HG03439 (cell line): ENCODE results near the gene ST8SIA3.
"Not testable (repeated sequence)": the region's sequence is repeated elsewhere in the genome, so short reads cannot be mapped to it uniquely, and the experiment has no call there.

ENCODE experiments used
- ATAC-seq: cut with Tn5 transposase; IDR thresholded peaks from one replicate; pipeline ENCODE4 v1.9.1; 2021; ENCODE audit warnings: mild to moderate bottlenecking, moderate library complexity; ENCODE audit not compliant: unreplicated experiment

Gene ST8SIA3

GRCh38 chr18:57364460-57364859 is 12.1 kb downstream of the ST8SIA3 start:
- ATAC-seq = no peak

DNA sequence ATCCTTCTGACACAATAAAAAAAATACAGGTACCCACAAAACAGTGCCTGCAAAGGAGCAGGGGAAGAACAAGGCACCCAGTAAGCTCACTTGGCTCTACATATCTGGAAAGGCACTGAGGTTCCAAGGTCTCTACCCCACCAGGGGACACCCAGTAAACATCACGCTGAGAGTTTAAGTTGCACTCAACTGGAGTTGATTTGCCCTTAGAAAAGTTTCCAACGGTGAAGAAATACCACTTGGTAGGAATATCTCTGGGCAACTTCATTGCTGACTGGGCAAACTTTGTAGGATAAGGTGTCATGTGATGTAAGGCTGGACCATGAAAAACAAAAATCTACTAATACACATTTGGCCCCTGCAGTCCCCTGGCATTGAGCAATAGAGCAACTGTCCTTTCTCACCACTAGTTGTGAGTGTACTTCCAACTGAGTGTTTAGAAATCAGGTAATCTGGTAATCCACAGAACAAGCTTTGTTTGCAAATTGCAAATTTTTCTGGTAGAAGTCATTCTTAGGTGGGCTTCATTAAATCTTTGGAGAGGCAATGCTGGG is 14.2 kb downstream of the ST8SIA3 start:
- ATAC-seq = no peak

DNA sequence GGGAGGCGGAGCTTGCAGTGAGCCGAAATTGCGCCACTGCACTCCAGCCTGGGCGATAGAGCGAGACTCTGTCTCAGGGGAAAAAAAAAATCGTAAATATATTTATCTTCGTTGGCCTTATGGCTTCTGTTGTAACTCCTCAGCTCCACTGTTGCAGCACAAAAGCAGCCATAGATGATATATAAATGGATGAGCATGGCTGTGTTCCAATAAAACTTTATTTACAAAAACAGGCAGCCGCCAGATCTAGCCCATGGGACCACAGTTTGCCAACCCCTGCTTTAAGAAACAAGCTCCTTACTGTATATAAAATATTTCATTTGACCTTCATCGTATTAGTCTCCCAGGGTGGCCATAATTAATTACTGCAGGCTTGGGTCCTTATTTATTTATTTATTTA is 20.1 kb downstream of the ST8SIA3 start:
- ATAC-seq = no peak

GRCh38 chr18:57373017-57373416 is 20.7 kb downstream of the ST8SIA3 start:
- no peak for ATAC-seq

GRCh38 chr18:57376503-57376902 is 24.1 kb downstream of the ST8SIA3 start:
- no peak for ATAC-seq

GRCh38 chr18:57389271-57389670 is 36.9 kb downstream of the ST8SIA3 start:
- ATAC-seq = no peak

GRCh38 chr18:57390044-57390443 is 37.7 kb downstream of the ST8SIA3 start:
- no peak for ATAC-seq

DNA sequence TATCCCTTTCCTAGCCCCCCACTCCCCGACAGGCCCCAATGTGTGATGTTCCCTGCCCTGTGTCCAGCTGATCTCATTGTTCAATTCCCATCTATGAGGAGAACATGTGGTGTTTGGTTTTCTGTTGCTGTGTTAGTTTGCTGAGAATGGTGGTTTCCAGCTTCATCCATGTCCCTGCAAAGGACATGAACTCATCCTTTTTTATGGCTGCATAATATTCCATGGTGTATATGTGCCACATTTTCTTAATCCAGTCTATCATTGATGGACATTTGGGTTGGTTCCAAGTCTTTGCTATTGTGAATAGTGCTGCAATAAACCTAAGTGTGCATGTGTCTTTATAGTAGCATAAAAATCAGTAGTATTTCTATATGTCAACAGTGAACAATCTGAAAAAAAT is 42.4 kb downstream of the ST8SIA3 start:
- not testable (repeated sequence) for ATAC-seq

DNA sequence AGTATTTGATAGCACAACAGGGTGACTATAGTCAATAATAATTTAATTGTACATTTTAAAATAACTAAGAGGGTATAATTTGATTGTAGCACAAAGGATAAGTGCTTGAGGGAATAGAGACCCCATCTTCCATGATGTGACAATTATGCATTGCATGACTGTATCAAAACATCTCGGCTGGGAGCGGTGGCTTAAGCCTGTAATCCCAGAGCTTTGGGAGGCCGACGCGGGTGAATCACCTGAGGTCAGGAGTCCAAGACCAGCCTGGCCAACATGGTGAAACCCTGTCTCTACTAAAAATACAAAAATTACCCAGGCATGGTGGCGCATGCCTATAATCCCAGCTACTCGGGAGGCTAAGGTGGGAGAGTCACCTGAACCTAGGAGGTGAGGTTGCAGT is 44.5 kb downstream of the ST8SIA3 start:
- ATAC-seq = not testable (repeated sequence)

DNA sequence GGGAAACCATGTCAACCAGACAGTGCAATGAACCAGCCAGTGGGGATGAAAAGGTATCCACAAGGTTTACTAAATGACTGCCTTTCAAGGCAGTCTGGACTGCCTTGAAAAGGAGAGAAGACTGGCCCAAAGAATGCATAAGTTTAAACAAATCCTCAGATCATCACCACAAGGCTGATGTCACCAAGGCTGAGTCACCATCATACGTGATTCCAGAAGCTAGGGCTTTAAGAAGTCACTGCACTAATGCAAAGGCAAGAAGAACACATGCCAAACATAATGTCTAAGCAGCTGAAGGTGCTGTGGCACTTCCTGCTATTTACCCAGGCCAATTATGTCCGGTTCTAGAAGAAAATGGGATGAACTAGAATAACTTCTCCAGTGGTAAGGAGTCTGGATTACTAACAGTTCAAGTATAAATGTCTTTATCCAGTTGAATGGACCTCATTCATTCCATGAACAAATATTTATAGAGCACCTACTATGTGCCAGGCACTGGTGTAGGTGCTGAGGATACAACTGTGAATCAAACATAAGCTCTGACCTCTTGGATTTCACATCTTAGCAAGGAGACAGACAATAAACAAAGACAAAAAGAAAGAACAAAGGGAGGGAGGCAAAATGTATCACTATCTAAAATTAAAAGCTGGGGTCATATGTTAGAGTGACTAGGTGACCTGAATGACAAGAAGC is 45.2 kb downstream of the ST8SIA3 start:
- no peak for ATAC-seq

DNA sequence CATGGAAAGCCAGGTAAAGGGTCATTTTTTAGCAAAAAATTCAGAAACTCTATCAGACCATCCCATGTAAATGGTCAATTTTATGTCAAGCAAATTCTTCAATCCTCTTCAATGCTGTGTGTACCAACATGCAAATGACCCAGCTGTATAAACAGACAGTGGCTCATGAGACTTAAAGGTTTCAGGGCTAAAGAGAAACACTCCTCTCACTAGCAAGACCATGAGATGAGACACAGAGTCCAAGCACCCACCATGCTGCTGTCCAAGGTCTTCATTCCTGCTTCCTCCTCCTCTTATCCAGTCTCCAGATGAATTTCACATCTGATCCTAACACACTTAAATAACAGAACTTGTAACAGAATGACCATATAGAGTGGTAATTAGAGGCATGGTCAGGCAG is 52.0 kb downstream of the ST8SIA3 start:
- no peak for ATAC-seq

- ATAC-seq = no peak
Measured at GRCh38 chr18:57409650-57410049, 57.3 kb downstream of the ST8SIA3 start.

- ATAC-seq = no peak
Measured at GRCh38 chr18:57410749-57411148, 58.4 kb downstream of the ST8SIA3 start.

- no peak for ATAC-seq
Measured at GRCh38 chr18:57416542-57416941, 64.2 kb downstream of the ST8SIA3 start.
